ENCODE results near the gene EPS8.
"Not testable (repeated sequence)": the region's sequence is repeated elsewhere in the genome, so short reads cannot be mapped to it uniquely, and the experiment has no call there.

Gene EPS8

GRCh38 chr12:15629761-15630160 lies 159.4 kb downstream of the EPS8 start:
- no peak for DNase-seq (ENCODE audit: extremely low spot score)
- CTCF ChIA-PET: interaction anchor here (0.9 kb wide), 1 partner anchor 20 kb away, joined by 3 read pairs; no protein-coding TSS in a partner anchor
- TF ChIP-seq CTCF (IDR thresholded peaks at IDR 0.05; ENCODE audit: control extremely low read depth, extremely low read depth, low read depth, missing control alignments): no peak
- POLR2A ChIA-PET: no interaction called here

GRCh38 chr12:15629108-15629507 lies 160.1 kb downstream of the EPS8 start:
- TF ChIP-seq CTCF (IDR thresholded peaks at IDR 0.05; ENCODE audit: control extremely low read depth, extremely low read depth, low read depth, missing control alignments): no peak
- CTCF ChIA-PET: interaction anchor here (0.9 kb wide), 1 partner anchor 19 kb away, joined by 3 read pairs; no protein-coding TSS in a partner anchor
- POLR2A ChIA-PET: no interaction called here
- peak; percentile 15 for DNase-seq (ENCODE audit: extremely low spot score)

- POLR2A ChIA-PET: no interaction called here
- DNase-seq (ENCODE audit: extremely low spot score): no peak
- no peak for TF ChIP-seq CTCF (IDR thresholded peaks at IDR 0.05; ENCODE audit: control extremely low read depth, extremely low read depth, low read depth, missing control alignments)
- CTCF ChIA-PET: interaction anchor here (1.4 to 1.9 kb wide), 3 partner anchors 17 to 228 kb away, joined by 3 to 8 read pairs (median 3); no protein-coding TSS in a partner anchor
These were observed 160.9 kb downstream of the EPS8 start for GRCh38 chr12:15627995-15628945.

GRCh38 chr12:15625075-15625474 lies 164.1 kb downstream of the EPS8 start:
- ChIA-PET CTCF (interaction anchor here (0.9 to 2.1 kb wide), 4 partner anchors 14 to 72 kb away, joined by 3 to 5 read pairs (median 3); no protein-coding TSS in a partner anchor), POLR2A (no interaction called here)
- no peak for TF ChIP-seq CTCF (IDR thresholded peaks at IDR 0.05; ENCODE audit: control extremely low read depth, extremely low read depth, low read depth, missing control alignments)
- no peak for DNase-seq (ENCODE audit: extremely low spot score)

GRCh38 chr12:15620741-15621539 lies 168.2 kb downstream of the EPS8 start:
- ChIA-PET CTCF (no interaction called here), POLR2A (no interaction called here)
- TF ChIP-seq CTCF (IDR thresholded peaks at IDR 0.05; ENCODE audit: control extremely low read depth, extremely low read depth, low read depth, missing control alignments): no peak
- no peak for DNase-seq (ENCODE audit: extremely low spot score)

- DNase-seq (ENCODE audit: extremely low spot score): not testable (repeated sequence)
- CTCF ChIA-PET: interaction anchor here (0.7 to 1.5 kb wide), 2 partner anchors 11 to 85 kb away, joined by 3 read pairs; no protein-coding TSS in a partner anchor
These were observed 172.7 kb downstream of the EPS8 start for GRCh38 chr12:15616495-15616894.

More at GRCh38 chr12:15616495-15616894, 172.7 kb downstream of the EPS8 start:
- POLR2A ChIA-PET: not testable (repeated sequence)
